SKM-1 (cell line): ENCODE data around the gene LVRN.

ENCODE experiments used
- DNase-seq: peaks from one replicate; lab custom pipeline; 2025; ENCODE audit not compliant: unreplicated experiment; lab: John Stamatoyannopoulos, UW

The LVRN gene

DNA sequence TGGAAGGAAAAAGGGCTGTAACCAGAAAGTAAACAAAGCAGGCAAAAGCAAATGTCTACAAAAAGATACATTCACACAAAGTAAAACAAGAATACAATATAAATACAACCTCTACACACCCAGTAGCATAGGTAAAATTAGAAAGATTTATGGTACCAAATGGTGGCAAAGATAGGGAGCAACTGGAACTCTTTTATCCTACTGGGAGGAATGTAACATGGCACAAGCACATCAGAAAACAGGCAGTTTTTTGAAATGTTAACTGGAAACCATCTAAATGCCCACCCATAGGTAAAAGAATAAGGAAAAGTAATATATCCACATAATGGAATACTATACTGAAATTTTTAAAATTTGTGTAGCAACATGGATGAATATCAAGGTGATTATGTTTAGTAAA is 61.3 kb downstream of the LVRN start:
- DNase-seq: no peak

- no peak for DNase-seq
Measured at GRCh38 chr5:116025866-116026265, 63.6 kb downstream of the LVRN start.

- peak; percentile 64 for DNase-seq
Measured at GRCh38 chr5:116032094-116032517, 69.8 kb downstream of the LVRN start, which contains the start of gene ARL14EPL. ARL14EPL (plus strand) TSS chr5:116032472; CDS start chr5:116051466, 18,994 bp downstream.

- DNase-seq: no peak
Measured at GRCh38 chr5:116032991-116033390, 70.7 kb downstream of the LVRN start.

GRCh38 chr5:116035123-116035522 is 72.8 kb downstream of the LVRN start:
- DNase-seq: no peak

GRCh38 chr5:116037236-116037822 is 75.1 kb downstream of the LVRN start:
- no peak for DNase-seq

GRCh38 chr5:116038817-116039216 is 76.5 kb downstream of the LVRN start:
- peak; percentile 63 for DNase-seq

GRCh38 chr5:116042375-116042774 is 80.1 kb downstream of the LVRN start:
- DNase-seq: no peak

- DNase-seq: no peak
Measured at GRCh38 chr5:116044073-116044472, 81.8 kb downstream of the LVRN start.

DNA sequence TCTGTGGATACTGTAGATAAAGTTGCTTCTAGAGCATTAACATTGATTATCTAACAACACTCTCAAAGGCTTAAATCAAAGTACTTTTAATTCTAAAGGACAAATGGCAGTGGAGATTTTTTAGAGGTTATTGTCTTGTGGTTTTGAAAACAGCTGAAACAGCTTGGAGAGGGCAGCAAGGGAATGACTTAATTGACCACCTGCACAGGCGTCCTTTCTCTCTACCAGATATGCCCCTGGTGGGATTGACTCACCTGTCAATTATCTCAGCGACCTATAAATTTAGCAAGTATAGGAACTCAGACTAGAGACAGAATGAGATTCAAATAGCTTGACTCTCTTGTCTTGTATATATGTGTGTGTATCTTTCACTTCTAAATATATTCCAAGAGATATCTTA is 83.5 kb downstream of the LVRN start:
- DNase-seq: no peak

- no peak for DNase-seq
Measured at GRCh38 chr5:116046261-116046660, 84.0 kb downstream of the LVRN start.

GRCh38 chr5:116046823-116047222 is 84.5 kb downstream of the LVRN start:
- DNase-seq: no peak

- no peak for DNase-seq
Measured at GRCh38 chr5:116058346-116058936, 96.2 kb downstream of the LVRN start.

DNA sequence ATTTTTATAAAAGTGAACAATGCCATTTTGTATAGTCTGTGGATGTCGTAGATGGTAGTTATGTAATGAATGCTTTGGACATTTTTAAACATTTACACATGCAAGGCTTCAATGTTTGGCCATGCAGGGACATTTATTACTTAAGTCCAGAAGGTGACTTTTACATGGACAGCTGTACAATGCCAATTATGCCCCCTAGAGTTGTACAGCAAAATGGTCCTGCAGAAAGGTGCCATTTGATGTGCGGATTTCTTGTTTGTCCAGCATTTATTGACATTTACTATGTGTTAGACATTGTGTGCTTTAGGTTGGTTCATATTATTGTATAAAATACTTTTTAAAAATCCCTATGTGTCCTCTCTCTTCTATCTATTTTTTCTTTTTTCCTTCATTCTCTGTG is 100.1 kb downstream of the LVRN start:
- DNase-seq: no peak

- DNase-seq: no peak
Measured at GRCh38 chr5:116063950-116064349, 101.7 kb downstream of the LVRN start.

DNA sequence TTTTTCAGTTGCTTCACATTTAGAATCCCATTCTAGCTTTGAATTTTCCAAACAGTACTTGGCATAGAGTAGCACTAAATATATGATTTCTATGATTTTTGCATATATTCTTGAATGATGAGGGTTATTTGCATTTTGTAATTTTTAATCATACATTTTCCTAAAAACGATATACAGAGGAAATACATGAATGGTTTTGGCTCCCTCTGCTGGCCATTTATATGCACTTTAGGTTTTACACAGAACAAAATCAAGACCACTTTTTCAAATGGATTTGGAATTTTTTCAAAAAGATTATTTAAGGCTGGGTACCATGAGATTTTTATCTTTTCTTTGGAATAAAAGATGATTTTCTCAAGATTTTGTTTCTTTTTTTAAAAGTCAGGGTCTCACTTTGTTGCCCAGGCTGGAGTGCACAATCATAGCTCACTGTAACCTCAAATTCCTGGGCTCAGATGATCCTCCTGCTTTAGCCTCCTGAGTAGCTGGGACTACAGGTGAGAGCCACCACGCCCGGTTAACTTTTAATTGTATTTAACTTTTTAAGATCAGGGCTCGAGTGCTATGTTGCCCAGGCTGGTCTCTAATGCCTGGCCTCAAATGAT is 105.9 kb downstream of the LVRN start:
- peak; percentile 48 for DNase-seq

DNA sequence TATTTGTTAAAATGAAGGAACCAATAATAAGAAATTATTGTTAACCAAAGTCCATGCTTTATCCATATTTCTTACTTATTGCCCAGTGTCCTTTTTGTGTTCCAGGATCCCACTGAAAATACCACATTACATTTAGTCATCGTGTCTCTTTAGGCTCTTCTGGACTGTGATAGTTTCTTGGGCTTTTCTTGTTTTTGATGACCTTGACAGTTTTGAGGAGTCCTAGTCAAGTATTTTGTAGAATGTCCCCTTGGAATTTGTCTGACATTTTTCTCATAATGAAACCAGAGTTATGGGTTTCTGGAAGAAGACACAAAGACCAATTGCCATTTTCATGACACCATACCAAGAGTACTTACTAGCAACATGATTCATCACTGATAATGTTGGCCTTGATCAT is 108.9 kb downstream of the LVRN start:
- DNase-seq: no peak

DNA sequence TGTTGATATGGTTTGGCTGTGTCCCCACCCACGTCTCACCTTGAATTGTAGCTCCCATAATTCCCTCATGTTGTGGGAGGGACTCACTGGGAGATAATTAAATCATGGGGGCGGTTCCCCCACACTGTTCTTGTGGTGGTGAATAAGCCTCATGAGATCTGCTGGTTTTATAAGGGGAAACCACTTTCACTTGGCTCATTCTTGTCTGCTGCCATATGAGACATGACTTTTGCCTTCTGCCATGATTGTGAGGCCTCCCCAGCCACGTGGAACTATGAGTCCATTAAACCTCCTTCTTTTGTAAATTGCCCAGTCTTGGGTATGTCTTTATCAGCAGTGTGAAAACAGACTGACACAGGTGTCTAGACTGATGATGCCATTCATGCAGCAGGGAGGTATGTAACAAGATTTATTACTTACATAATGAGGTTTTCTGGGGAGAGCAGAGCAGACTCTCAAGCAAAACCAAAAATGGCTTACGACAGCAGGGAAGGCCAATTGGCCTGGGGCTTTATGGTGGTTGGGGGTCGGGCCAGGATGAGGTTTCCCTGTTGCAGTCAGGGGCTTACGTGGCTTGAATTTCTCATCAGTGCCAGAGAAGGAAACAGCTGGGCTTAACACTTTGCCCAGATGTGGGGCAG is 113.0 kb downstream of the LVRN start:
- no peak for DNase-seq

GRCh38 chr5:116076496-116076895 is 114.2 kb downstream of the LVRN start:
- DNase-seq: peak; percentile 38
